Astrocyte of the hippocampus (primary cell): ENCODE results near the gene SLC25A44.

Source experiments
- DNase-seq: peaks from one replicate; pipeline ENCODE4 v3.0.0; 2011; ENCODE audit warnings: low read depth, low spot score

Gene SLC25A44

DNA sequence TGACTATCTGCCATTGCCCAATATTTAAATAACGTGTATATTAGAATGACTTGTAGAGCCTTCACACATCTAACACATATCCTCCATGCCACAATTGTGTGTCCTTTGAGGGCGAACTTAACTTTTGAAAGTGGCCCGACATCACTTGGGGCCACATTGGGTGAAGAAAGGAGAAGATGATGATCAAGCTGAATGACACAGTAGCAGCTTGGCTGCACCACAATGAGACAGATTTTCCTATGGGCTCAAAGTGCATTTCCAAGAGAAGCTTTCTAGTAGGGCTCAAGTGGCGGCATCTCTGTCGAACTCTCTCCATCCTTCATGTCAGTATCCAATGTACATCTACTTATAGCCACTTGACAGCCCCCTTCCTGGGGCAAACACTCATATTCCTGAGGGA is 44.3 kb downstream of the SLC25A44 start:
- DNase-seq = no peak

DNA sequence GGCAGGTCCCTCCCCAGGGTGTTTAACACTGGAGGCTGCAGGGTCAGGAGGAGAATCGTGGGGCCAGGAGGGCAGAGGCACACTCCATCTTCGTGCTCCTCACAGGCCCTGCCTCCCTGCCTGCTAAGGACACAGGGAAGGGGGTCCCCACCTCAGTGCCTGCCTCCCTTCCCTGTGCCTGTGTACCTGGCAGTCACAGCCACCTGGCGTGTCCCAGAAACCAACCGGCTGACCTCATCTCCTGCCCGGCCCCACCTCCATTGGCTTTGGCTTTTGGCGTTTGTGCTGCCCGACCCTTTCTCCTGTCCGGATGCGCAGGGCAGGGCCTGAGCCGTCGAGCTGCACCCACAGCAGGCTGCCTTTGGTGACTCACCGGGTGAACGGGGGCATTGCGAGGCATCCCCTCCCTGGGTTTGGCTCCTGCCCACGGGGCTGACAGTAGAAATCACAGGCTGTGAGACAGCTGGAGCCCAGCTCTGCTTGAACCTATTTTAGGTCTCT is 47.5 kb downstream of the SLC25A44 start:
- peak; percentile 74 for DNase-seq

DNA sequence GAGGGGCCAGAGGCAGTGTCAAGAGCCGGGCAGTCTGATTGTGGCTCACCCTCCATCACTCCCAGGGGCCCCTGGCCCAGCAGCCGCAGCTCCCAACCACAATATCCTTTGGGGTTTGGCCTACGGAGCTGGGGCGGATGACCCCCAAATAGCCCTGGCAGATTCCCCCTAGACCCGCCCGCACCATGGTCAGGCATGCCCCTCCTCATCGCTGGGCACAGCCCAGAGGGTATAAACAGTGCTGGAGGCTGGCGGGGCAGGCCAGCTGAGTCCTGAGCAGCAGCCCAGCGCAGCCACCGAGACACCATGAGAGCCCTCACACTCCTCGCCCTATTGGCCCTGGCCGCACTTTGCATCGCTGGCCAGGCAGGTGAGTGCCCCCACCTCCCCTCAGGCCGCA is 48.0 kb downstream of the SLC25A44 start, which contains the start of gene BGLAP:
TSS of gene BGLAP (plus strand) at position 259 of the 400 bp plus-strand sequence. CDS start at position 307, 48 bp downstream.
- no peak for DNase-seq

DNA sequence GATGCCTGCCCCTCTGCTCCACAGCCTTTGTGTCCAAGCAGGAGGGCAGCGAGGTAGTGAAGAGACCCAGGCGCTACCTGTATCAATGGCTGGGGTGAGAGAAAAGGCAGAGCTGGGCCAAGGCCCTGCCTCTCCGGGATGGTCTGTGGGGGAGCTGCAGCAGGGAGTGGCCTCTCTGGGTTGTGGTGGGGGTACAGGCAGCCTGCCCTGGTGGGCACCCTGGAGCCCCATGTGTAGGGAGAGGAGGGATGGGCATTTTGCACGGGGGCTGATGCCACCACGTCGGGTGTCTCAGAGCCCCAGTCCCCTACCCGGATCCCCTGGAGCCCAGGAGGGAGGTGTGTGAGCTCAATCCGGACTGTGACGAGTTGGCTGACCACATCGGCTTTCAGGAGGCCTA is 48.8 kb downstream of the SLC25A44 start:
- DNase-seq = no peak

DNA sequence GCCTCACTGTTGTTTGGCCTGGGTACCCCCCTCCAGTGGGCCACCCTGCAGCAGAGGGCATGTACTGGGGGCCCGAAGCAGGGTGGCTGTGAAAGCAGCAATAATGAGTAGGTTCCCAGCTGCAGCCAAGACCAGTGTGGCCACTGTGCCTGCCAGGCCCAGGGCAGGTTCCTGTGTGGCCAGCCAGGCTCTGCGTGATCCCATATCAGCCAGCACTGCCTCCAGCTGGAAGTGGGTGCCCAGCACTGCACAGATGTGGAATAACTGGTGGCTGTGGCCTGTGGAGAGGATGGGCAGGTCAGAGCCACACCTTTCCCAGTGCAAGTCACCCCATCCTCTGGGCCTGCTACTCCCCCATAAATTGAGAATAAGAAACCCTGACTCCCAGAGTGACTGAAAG is 50.2 kb downstream of the SLC25A44 start:
- DNase-seq = no peak

DNA sequence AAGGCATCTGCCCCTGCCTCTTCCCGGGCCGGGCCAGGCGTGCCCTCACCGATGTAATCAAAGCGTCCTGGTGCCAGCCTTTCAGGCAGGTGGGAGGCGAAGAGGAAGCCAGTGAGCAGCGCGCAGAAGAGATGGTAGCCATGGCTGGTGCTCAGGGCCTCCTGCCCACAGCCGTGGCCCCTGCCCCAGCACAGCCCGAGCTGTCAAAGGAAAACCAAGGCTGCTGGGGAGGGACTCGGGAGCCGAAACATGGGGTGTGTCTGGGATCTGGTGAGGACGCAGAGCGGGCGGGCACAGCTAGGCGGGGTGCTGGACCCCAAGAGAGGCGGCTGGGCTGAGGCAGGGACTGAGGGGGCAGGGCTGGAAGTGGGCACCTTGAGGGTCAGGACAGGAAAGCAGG is 50.8 kb downstream of the SLC25A44 start:
- no peak for DNase-seq

DNA sequence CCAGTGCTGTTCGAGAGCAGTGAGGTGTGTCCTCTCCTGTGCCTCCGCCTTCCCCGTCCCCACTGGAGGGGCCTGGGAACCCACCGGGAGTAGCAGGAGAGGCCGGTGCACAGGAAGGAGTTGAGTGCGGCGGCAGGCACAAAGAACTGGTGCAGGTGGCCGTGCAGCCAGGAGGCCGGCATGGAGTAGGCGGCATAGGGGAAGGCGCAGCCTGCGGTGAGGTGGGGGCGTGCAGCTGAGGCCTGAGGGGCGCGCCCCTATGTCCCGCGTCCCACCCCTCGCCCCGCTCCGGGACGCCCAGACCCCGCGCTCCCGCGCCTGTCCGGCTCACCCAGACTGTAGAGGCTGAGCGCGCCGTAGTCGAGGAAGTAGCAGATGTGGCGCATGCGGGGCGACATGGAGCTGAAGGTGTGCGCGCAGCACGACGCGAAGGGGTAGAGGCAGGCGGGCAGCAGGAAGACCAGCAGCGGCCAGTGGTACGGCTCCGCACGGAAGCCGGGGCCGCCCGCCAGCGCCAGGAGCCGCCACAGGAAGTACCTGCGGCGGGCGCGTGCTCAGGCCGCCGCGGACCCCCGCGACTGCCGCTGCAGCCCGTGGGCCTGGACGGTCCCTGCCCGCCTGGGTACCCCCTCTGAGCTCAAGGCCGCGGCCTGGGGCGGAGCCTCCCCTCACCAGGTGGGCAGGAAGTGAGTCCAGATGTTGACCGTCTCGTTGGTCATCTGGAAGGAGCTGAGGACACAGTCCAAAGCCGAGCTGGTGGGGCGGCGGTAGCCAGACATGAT is 51.7 kb downstream of the SLC25A44 start:
- peak; percentile 58 for DNase-seq

DNA sequence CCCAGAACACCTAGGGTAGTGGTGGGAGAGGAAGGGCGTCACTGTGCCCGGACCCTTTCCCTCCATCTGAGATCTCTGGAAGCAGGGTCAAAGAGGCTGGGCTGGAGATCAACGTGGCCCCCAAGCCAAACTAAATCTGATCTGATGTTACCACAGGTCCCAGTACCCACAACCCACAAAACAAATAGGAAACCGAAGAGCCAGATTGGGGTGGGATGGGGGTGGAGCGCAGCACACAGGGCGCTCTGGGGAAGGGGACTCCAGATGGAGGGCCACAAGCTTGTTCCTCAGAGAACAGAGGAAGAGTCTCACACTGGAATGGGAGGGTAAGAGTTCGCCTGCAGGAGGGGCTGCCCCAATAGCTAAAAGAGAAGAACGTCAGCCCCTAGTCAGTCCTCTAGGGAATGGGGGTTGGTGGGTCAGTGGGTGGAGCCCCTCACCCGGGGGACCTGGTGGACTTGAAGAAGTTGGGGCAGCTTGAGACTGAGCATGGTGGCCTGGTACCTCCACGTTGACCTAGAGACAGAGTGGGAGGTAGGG is 52.4 kb downstream of the SLC25A44 start:
- no peak for DNase-seq

DNA sequence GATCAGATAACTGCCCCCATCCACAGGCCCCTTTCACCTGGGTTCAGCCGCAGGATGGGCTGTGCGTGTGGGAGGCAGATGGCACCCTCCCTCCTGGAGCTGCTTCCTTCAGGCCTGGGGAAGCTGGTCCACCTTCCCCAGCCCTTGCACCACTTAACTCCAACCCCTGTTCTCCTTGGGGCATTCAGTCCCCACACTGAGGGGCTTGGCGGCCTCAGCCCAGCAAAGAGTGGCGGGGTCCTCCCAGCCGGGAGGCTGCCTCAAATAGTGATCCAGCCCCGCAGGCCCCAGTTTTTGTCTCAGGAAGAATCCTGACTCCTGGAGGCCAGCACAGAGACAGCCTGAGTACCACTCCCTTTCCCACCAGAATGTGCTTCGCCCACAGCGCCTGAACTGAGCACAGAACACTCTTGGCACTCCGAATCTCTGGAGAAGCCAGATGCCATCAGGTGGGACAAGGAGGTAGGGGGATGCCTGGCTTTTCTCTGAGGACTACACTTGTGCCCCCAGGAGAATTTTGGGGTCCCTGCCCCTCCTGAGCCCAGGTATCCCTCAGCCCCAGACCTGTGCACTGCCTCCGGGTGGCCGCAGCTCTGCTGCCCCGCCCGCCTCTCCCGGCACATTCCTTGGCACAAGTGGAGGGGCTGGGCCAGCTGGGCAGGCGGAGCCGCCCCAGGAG is 53.0 kb downstream of the SLC25A44 start:
- no peak for DNase-seq

DNA sequence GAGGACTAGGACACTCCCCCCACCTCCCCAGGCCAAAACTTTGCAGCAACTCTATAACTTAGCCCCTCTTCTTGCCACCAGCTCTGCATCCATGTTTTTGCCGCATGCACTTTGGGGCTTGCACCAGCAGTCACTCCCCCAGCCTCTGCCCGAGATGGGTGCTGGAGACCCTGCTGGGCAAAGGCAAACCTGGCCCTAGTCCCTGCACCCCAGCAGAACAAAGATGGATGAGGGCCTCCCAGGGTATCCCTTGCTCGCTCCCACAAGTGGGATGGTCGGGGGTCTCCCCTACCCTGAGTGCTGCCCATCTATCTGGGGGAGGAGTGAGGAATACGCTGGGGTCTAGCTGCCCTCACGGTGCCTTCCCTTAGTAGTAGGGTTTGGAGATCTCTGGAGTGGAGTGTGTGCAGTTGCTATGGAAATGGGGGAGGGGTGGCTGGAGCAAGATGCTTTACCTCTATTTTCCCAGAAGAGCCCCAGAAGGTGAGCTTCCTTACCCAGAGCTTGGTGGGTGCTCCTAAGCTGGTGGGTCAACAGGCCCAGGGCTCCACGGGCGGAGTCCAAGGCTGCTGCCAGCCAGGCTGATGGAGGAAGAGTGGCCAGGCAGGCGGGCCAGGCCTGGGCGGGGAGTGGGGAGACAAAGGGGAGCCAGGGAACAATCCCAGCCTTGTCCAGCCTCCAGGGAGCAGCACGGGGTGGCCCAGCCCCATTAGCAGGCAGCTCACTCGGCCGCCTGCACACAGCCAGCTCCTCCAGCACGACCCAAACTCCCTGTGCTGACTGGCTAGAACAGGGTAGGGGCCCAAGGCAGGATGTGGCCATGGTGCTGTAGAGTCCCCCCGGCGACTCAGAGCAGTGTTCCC is 53.8 kb downstream of the SLC25A44 start, which contains the start of gene PAQR6:
TSS of gene PAQR6 (minus strand) at position 597 of the 863 bp plus-strand sequence. CDS start 1,325 bp downstream, outside the sequence.
- DNase-seq = peak; percentile 62

DNA sequence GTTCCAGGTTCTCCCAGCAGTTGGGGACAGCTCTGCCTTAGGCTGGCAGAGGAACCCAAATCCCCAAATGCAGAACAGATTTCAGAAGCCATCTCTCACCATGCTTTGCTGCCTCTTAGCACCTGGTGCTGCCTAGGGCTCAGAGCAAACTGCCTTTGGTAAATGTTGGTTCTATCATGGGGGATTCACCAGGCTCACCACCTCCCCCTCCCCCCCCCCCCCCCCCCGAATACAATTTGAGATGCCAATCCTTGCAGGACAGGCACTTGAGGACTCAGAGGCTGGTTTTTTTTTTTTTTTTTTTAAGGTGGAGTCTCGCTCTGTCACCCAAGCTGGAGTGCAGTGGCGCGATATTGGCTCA is 54.4 kb downstream of the SLC25A44 start:
- no peak for DNase-seq

DNA sequence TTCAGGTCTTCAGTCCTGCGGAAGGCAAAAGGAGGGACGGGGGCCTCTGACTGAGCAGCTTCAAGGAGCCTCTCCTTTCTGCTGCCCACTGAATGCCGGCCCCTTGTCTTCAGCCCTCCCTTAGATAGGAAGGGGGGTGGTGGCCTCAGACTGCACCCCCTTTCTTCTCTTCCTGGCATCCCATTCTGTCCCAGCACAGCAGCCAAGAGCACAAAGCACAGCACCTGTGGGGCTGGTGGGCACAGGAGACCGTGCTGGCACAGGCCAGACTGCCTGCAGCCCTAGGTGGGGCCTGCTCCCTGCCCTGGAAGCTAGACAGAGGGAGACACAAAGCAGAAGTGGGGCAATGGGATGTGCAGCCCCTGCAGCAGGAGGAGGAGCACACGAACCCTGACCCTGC is 55.7 kb downstream of the SLC25A44 start:
- DNase-seq = no peak

DNA sequence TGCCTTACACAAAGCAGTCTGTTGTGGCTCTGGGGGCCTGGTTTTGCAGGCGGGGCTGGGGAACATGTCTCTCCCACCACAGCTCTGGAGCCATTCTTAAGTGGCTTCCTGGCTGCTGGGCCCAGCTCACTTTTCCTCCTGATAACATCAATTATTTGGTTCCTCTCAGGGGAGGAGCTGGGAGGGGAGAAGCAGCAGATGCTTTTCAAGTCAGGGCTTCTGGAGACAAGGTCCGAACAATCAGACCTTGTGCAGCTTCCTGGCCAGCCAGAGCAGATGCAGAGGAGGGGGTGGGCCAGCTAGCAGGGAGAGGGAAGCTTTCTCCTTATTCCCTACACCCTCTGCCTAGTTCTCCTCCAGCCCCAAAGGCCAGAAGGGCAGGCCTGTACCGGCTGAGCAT is 57.6 kb downstream of the SLC25A44 start:
- DNase-seq = no peak

DNA sequence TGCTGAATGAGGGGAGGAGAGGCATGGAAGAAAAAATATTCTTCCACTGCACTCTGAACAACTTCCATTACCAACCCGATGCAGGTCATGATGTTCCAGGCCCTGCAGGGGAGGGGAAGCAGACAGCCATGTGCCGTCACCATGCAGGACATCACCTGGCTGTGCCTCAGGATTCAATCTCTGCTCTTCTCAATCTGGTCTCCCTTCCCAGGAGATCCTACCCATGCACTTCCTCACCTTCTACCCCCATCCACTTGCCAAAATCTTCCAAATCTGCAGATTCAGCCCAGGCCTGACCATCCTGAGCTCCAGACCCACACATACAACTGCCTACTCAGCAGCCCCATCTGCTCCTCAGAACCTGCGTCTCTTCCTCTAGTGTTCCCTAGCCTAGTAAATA is 59.7 kb downstream of the SLC25A44 start:
- no peak for DNase-seq

DNA sequence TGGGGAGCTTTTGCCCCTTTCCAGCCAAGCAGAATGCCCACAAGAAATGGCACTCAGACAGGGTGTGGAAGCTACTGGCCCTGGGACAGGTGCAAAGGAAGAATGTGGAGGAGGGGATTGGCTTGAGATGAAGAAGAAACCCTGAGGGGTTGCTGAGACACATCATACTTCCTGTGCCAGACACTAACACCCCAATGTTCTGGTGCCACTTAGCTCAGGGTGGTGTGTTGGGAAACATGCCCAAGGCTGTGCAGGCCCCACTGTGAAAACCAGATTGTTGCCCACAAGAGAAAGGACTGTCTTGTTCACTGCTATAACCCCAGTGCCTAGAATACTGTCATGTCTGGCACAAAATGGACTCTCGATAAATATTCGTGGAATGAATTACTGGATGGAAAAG is 63.8 kb downstream of the SLC25A44 start:
- DNase-seq = no peak

DNA sequence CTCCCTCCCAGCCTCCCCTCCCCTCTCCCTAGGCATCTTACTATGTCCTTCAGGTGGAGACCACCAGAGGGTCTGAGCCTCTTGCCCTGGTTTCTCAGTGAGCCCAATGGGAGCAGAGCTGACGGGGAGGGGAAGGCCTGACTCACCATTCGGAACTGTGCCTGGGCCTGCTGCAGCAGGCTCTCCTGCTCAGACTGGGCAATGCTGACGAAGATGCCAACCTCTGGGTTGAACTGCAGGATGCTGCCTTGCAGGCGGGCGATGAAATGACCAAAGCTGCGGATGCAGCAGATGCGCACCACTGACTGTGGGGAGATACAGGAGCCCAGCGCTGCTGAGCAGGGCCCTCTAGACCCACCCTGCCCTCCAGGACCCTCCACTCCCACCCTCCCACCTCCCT is 65.0 kb downstream of the SLC25A44 start:
- no peak for DNase-seq

DNA sequence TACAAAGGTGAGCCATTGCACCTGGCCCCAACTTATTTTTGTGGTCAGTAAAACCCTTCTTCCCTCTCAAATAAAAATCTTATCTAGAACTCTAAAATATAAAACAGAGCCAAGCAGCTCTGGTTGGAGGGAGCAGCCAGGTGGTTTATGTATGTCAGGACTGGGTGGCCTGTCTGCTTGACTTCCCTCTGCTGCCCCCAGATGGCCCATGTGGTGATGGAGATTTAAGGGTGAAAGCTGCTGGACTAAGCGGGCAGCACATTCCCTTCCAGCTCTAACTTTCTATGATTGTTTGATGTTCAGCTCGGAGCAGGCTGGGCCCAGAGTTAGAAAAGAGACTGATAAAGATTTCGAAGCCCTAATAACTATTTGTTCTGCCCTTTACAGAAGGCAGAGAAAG is 65.9 kb downstream of the SLC25A44 start:
- no peak for DNase-seq

DNA sequence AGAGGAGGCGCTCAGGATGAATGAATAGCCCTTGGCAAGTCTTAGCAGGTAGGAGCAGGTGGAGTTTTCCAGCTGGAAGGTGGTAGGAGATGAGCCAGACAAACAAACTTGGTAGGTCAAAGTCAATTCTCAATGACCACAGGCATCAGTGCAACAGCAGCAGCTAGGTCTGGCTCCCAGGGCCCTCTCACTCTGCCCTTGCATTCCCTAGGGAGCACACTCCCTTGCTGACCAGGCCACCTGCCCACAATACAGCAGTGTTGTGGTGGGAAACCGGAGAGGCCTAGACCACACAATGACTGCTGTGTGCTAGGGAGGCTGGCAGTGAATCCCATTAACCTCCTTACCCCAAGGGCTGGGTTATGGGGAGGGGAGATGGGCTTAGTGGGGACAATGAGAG is 67.0 kb downstream of the SLC25A44 start:
- DNase-seq = peak; percentile 47
